HepG2 (cell line): Measurements from ENCODE around the gene FAM174C. TPM values are rescaled to one million over a fixed set of nuclear protein-coding genes. Genes with fewer than 3 reads are reported as not detected.

Experiments
- AKAP8 ChIP-seq: sonication (generic); formaldehyde crosslinking; IDR thresholded peaks from 2 replicates; pipeline ENCODE4 v1.5.1; 2020; ENCODE audit warnings: mild to moderate bottlenecking, missing genetic modification reagents
- ARID2 ChIP-seq: sonication (generic); formaldehyde crosslinking; IDR thresholded peaks from 2 replicates; pipeline ENCODE4 v1.8.1; 2022; ENCODE audit warnings: mild to moderate bottlenecking, missing genetic modification reagents, borderline replicate concordance
- CHD2 ChIP-seq: IDR thresholded peaks from 2 replicates; pipeline ENCODE4 v1.6.1; 2011; ENCODE audit warnings: low read depth, low read length, improper control_type of control experiment
- HNRNPH1 ChIP-seq: fragments of 200-400 bp; formaldehyde crosslinking; optimal IDR thresholded peaks from 2 replicates; pipeline ENCODE3; 2017; ENCODE audit warnings: mild to moderate bottlenecking, low read depth, low read length
- HOXA9 ChIP-seq: sonication (generic); formaldehyde crosslinking; IDR thresholded peaks from 2 replicates; pipeline ENCODE4 v1.8.1; 2022; ENCODE audit warnings: missing genetic modification reagents, mild to moderate bottlenecking, moderate library complexity, borderline replicate concordance
- NCOA2 ChIP-seq: sonication (generic); formaldehyde crosslinking; IDR thresholded peaks from 2 replicates; pipeline ENCODE4 v1.8.0; 2022; ENCODE audit warnings: inconsistent platforms
- NCOA5 ChIP-seq: sonication (generic); formaldehyde crosslinking; IDR thresholded peaks from 2 replicates; pipeline ENCODE4 v1.4.0; 2020; ENCODE audit warnings: missing genetic modification reagents
- RCOR2 ChIP-seq: IDR thresholded peaks from 2 replicates; pipeline ENCODE4 v1.6.1; 2016; ENCODE audit warnings: missing biosample characterization, missing genetic modification reagents
- REPIN1 ChIP-seq: sonication (generic); formaldehyde crosslinking; IDR thresholded peaks from 2 replicates; pipeline ENCODE4 v1.8.0; 2022; ENCODE audit warnings: missing genetic modification reagents, low read depth, mild to moderate bottlenecking, borderline replicate concordance
- SOX6 ChIP-seq, 2 experiments: fragments of 450-650 bp in 1 of 2; sonication (generic) in 1 of 2; formaldehyde crosslinking in 1 of 2; IDR thresholded peaks; 2 replicates each; pipeline versions ENCODE4 v1.4.0 to v1.6.1; 2017 to 2020; ENCODE audit warnings: antibody characterized with exemption in 1 of 2, mild to moderate bottlenecking in 1 of 2, missing genetic modification reagents in 1 of 2
- TEAD2 ChIP-seq: sonication (generic); formaldehyde crosslinking; IDR thresholded peaks from 2 replicates; pipeline ENCODE4 v1.9.0; 2021; ENCODE audit warnings: missing genetic modification reagents
- TRIM24 ChIP-seq: sonication (generic); formaldehyde crosslinking; IDR thresholded peaks from 2 replicates; pipeline ENCODE4 v1.8.0; 2022; ENCODE audit warnings: mild to moderate bottlenecking, missing genetic modification reagents
- ZFP82 ChIP-seq: sonication (generic); formaldehyde crosslinking; IDR thresholded peaks from 2 replicates; pipeline ENCODE4 v1.5.1; 2020; ENCODE audit warnings: mild to moderate bottlenecking, missing genetic modification reagents, borderline replicate concordance
- ZMYM3 ChIP-seq: sonication (generic); formaldehyde crosslinking; IDR thresholded peaks from 2 replicates; pipeline ENCODE4 v1.5.1; 2020; ENCODE audit warnings: mild to moderate bottlenecking, missing genetic modification reagents
- ZMYM4 ChIP-seq: sonication (generic); formaldehyde crosslinking; IDR thresholded peaks from 2 replicates; pipeline ENCODE4 v1.8.1; 2023; ENCODE audit warnings: mild to moderate bottlenecking, missing genetic modification reagents
- ZNF17 ChIP-seq: sonication (generic); formaldehyde crosslinking; IDR thresholded peaks from 2 replicates; pipeline ENCODE4 v1.5.0; 2020; ENCODE audit warnings: mild to moderate bottlenecking, missing genetic modification reagents
- ZNF230 ChIP-seq: sonication (generic); formaldehyde crosslinking; IDR thresholded peaks from 2 replicates; pipeline ENCODE4 v1.4.0; 2020; ENCODE audit warnings: mild to moderate bottlenecking, missing genetic modification reagents
- ZNF296 ChIP-seq: sonication (generic); formaldehyde crosslinking; conservative IDR thresholded peaks from 2 replicates; pipeline ENCODE4 v1.5.0; 2020; ENCODE audit warnings: mild to moderate bottlenecking, missing genetic modification reagents
- ZNF3 ChIP-seq: IDR thresholded peaks from 2 replicates; pipeline ENCODE4 v1.7.0; 2017; ENCODE audit warnings: inconsistent platforms
- ZNF337 ChIP-seq: sonication (generic); formaldehyde crosslinking; IDR thresholded peaks from 2 replicates; pipeline ENCODE4 v1.5.1; 2020; ENCODE audit warnings: missing genetic modification reagents, low read depth, mild to moderate bottlenecking, borderline replicate concordance
- ZNF33A ChIP-seq: sonication (generic); formaldehyde crosslinking; IDR thresholded peaks from 2 replicates; pipeline ENCODE4 v1.5.1; 2020; ENCODE audit warnings: missing genetic modification reagents, mild to moderate bottlenecking, moderate library complexity, borderline replicate concordance
- ZNF468 ChIP-seq: sonication (generic); formaldehyde crosslinking; IDR thresholded peaks from 2 replicates; pipeline ENCODE4 v1.8.0; 2022; ENCODE audit warnings: mild to moderate bottlenecking, moderate library complexity, missing genetic modification reagents
- ZNF879 ChIP-seq: sonication (generic); formaldehyde crosslinking; IDR thresholded peaks from 2 replicates; pipeline ENCODE4 v1.8.1; 2023; ENCODE audit warnings: missing genetic modification reagents
- polyA plus RNA-seq, 8 experiments: library from polyadenylated mRNA; depleted of rRNA in 3 of 8; stranded (reverse) in 7 of 8; unstranded in 1 of 8; fragments of >200 nt; fragmentation: Illumina TruSeq in 4 of 8; extraction: Trizol in 4 of 8; gene quantifications; 2 replicates each; pipeline versions ENCODE4 v1.2.1 to v1.2.3, GENCODE V29; 2011 to 2016; ENCODE audit warnings: low read depth in 4 of 8, missing spikeins in 1 of 8, mixed read lengths in 1 of 8; ENCODE audit not compliant: insufficient read depth in 1 of 8
- total RNA-seq, 5 experiments: library from RNA; depleted of rRNA; stranded (reverse); fragments of >200 nt; fragmentation: Illumina TruSeq; extraction: Trizol; gene quantifications; 2 replicates each; pipeline ENCODE4 v1.2.3, GENCODE V29; 2016; ENCODE audit warnings: low read depth in 1 of 5
- TF ChIP-seq, protein P1 (sequence below): sonication (generic); formaldehyde crosslinking; IDR thresholded peaks from 2 replicates; pipeline ENCODE4 v1.5.0; 2020; ENCODE audit warnings: mild to moderate bottlenecking, low read depth, missing genetic modification reagents, borderline replicate concordance
- TF ChIP-seq, protein P2 (sequence below): sonication (generic); formaldehyde crosslinking; IDR thresholded peaks from 2 replicates; pipeline ENCODE4 v1.4.0; 2020; ENCODE audit warnings: mild to moderate bottlenecking, missing genetic modification reagents
- TF ChIP-seq, protein P3 (sequence below): sonication (generic); formaldehyde crosslinking; IDR thresholded peaks from 2 replicates; pipeline ENCODE4 v1.4.0; 2020; ENCODE audit warnings: mild to moderate bottlenecking, missing genetic modification reagents
- TF ChIP-seq, protein P4 (sequence below): IDR thresholded peaks from 2 replicates; pipeline ENCODE4 v1.6.1; 2018; ENCODE audit warnings: missing genetic modification reagents

Gene FAM174C
- total and polyA plus RNA-seq, 2 of the 13 experiments (the other 11 are each of a cell fraction or from before 2014, with no cell fraction given): 19.5 to 31.3 TPM

DNA sequence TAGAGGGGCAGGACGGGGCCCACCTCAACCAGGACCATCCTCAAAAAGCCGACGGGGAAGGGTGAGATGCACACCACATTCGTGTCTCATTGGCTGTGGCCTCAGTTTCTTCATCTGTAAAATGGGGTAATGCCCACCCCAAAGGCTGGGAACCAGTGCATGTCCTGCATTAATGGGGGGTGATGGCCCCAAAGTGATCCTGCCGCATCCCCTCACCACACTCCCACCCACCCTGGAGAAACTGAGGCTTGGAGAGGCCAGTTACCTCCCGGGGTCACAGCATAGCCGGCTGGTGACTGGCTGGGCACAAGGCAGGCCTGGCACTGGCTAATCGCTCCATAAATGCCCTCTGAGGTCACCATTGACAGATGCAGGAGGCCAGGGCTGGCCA is 27.6 kb upstream of the FAM174C start (continued):
- TF ChIP-seq ZMYM4 (CRISPR knock-in tag) (no peak), ZNF879 (CRISPR knock-in tag) (no peak), CHD2 (peak; percentile 9; the same call in 1 of the 2 replicates), NCOA2 (CRISPR knock-in tag) (0 out of 2 replicates have a peak, but pooled peaks have one; percentile 3), AKAP8 (CRISPR knock-in tag) (0 out of 2 replicates have a peak, but pooled peaks have one; percentile 2), ARID2 (CRISPR knock-in tag) (no peak), ZMYM3 (CRISPR knock-in tag) (peak; percentile 82), RCOR2 (CRISPR knock-in tag) (peak; percentile 53; the same call in 1 of the 2 replicates), TRIM24 (CRISPR knock-in tag) (no peak), HNRNPH1 (no peak), NCOA5 (CRISPR knock-in tag) (no peak), HOXA9 (no peak), ZNF468 (CRISPR knock-in tag) (no peak), REPIN1 (no peak), SOX6 (IDR thresholded peaks at IDR 0.05) (no peak), SOX6 (CRISPR knock-in tag; IDR thresholded peaks at IDR 0.05) (no peak), ZNF296 (CRISPR knock-in tag) (no peak), TEAD2 (CRISPR knock-in tag) (no peak), ZNF17 (CRISPR knock-in tag) (no peak), ZNF33A (CRISPR knock-in tag) (no peak), ZNF3 (0 out of 2 replicates have a peak, but pooled peaks have one; percentile 32), ZNF337 (CRISPR knock-in tag) (no peak), ZNF230 (CRISPR knock-in tag) (no peak), ZFP82 (no peak)
- TF ChIP-seq, protein P1, sequence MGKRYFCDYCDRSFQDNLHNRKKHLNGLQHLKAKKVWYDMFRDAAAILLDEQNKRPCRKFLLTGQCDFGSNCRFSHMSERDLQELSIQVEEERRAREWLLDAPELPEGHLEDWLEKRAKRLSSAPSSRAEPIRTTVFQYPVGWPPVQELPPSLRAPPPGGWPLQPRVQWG (CRISPR knock-in tag): no peak
- TF ChIP-seq, protein P2, sequence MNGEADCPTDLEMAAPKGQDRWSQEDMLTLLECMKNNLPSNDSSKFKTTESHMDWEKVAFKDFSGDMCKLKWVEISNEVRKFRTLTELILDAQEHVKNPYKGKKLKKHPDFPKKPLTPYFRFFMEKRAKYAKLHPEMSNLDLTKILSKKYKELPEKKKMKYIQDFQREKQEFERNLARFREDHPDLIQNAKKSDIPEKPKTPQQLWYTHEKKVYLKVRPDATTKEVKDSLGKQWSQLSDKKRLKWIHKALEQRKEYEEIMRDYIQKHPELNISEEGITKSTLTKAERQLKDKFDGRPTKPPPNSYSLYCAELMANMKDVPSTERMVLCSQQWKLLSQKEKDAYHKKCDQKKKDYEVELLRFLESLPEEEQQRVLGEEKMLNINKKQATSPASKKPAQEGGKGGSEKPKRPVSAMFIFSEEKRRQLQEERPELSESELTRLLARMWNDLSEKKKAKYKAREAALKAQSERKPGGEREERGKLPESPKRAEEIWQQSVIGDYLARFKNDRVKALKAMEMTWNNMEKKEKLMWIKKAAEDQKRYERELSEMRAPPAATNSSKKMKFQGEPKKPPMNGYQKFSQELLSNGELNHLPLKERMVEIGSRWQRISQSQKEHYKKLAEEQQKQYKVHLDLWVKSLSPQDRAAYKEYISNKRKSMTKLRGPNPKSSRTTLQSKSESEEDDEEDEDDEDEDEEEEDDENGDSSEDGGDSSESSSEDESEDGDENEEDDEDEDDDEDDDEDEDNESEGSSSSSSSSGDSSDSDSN (CRISPR knock-in tag): no peak
- TF ChIP-seq, protein P3, sequence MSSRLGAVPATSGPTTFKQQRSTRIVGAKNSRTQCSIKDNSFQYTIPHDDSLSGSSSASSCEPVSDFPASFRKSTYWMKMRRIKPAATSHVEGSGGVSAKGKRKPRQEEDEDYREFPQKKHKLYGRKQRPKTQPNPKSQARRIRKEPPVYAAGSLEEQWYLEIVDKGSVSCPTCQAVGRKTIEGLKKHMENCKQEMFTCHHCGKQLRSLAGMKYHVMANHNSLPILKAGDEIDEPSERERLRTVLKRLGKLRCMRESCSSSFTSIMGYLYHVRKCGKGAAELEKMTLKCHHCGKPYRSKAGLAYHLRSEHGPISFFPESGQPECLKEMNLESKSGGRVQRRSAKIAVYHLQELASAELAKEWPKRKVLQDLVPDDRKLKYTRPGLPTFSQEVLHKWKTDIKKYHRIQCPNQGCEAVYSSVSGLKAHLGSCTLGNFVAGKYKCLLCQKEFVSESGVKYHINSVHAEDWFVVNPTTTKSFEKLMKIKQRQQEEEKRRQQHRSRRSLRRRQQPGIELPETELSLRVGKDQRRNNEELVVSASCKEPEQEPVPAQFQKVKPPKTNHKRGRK (CRISPR knock-in tag): no peak
- TF ChIP-seq, protein P4, sequence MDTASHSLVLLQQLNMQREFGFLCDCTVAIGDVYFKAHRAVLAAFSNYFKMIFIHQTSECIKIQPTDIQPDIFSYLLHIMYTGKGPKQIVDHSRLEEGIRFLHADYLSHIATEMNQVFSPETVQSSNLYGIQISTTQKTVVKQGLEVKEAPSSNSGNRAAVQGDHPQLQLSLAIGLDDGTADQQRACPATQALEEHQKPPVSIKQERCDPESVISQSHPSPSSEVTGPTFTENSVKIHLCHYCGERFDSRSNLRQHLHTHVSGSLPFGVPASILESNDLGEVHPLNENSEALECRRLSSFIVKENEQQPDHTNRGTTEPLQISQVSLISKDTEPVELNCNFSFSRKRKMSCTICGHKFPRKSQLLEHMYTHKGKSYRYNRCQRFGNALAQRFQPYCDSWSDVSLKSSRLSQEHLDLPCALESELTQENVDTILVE (CRISPR knock-in tag): no peak
